ENCODE data around the gene SIRT7. TPM values are rescaled to one million over a fixed set of nuclear protein-coding genes. Genes with fewer than 3 reads are reported as not detected.

SIRT7 gene
- total and polyA plus RNA-seq, 4 donors: 5.8 to 24.2 (median 15.4) TPM

GRCh38 chr17:81932333-81932983 is 14.5 kb upstream of the SIRT7 start:
- no peak overlapping the region for H3K4me3 ChIP-seq (ENCODE audit: low read depth, low read length)

GRCh38 chr17:81931557-81932332 is 13.8 kb upstream of the SIRT7 start:
- no peak for DNase-seq (ENCODE audit: low read depth in 4 of 6, low spot score in 6 of 6)
- Histone ChIP-seq H3K4me3 (ENCODE audit: low read depth, low read length) (no peak overlapping the region), H3K27ac (ENCODE audit: low read depth, low read length) (no peak overlapping the region), H3K9me3 (ENCODE audit: control insufficient read depth, insufficient read depth, low read length) (no peaks in the 10 kb centered on the region), H3K27me3 (ENCODE audit: control insufficient read depth, insufficient read depth, low read length) (no peaks in the 10 kb centered on the region), H3K36me3 (ENCODE audit: control insufficient read depth, insufficient read depth, low read length) (peaks cover 55% of the 10 kb centered on the region), H3K4me1 (ENCODE audit: control insufficient read depth, insufficient read depth, low read length) (peaks cover 47% of the 10 kb centered on the region)
- 48% methylated on average over 9 of the region's 15 CpGs for WGBS (ENCODE audit: insufficient coverage)

More at GRCh38 chr17:81932333-81932983, 14.5 kb upstream of the SIRT7 start:
- Histone ChIP-seq H3K27ac (ENCODE audit: low read depth, low read length) (no peak overlapping the region), H3K4me1 (ENCODE audit: control insufficient read depth, insufficient read depth, low read length) (peaks cover 51% of the 10 kb centered on the region), H3K27me3 (ENCODE audit: control insufficient read depth, insufficient read depth, low read length) (no peaks in the 10 kb centered on the region), H3K9me3 (ENCODE audit: control insufficient read depth, insufficient read depth, low read length) (no peaks in the 10 kb centered on the region), H3K36me3 (ENCODE audit: control insufficient read depth, insufficient read depth, low read length) (peaks cover 55% of the 10 kb centered on the region)
- 91% methylated on average over 9 of the region's 9 CpGs for WGBS (ENCODE audit: insufficient coverage)
- DNase-seq (ENCODE audit: low read depth in 4 of 6, low spot score in 6 of 6): no peak

GRCh38 chr17:81931189-81931556 is 13.2 kb upstream of the SIRT7 start:
- H3K4me3 ChIP-seq (ENCODE audit: low read depth, low read length): no peak overlapping the region
- H3K27ac ChIP-seq (ENCODE audit: low read depth, low read length): no peak overlapping the region
- no peak for DNase-seq (ENCODE audit: low read depth in 4 of 6, low spot score in 6 of 6)
- no peaks in the 10 kb centered on the region for H3K27me3 ChIP-seq (ENCODE audit: control insufficient read depth, insufficient read depth, low read length)
- H3K4me1 ChIP-seq (ENCODE audit: control insufficient read depth, insufficient read depth, low read length): peaks cover 47% of the 10 kb centered on the region
- H3K9me3 ChIP-seq (ENCODE audit: control insufficient read depth, insufficient read depth, low read length): no peaks in the 10 kb centered on the region
- peaks cover 55% of the 10 kb centered on the region for H3K36me3 ChIP-seq (ENCODE audit: control insufficient read depth, insufficient read depth, low read length)
- WGBS (ENCODE audit: insufficient coverage): 81% methylated on average over 12 of the region's 13 CpGs

GRCh38 chr17:81930142-81931125 is 12.5 kb upstream of the SIRT7 start:
- H3K9me3 ChIP-seq (ENCODE audit: control insufficient read depth, insufficient read depth, low read length): no peaks in the 10 kb centered on the region
- no peak overlapping the region for H3K4me3 ChIP-seq (ENCODE audit: low read depth, low read length)
- no peak overlapping the region for H3K27ac ChIP-seq (ENCODE audit: low read depth, low read length)
- no peak for DNase-seq (ENCODE audit: low read depth in 4 of 6, low spot score in 6 of 6)
- H3K36me3 ChIP-seq (ENCODE audit: control insufficient read depth, insufficient read depth, low read length): peaks cover 51% of the 10 kb centered on the region
- peaks cover 47% of the 10 kb centered on the region for H3K4me1 ChIP-seq (ENCODE audit: control insufficient read depth, insufficient read depth, low read length)
- no peaks in the 10 kb centered on the region for H3K27me3 ChIP-seq (ENCODE audit: control insufficient read depth, insufficient read depth, low read length)
- 56% methylated on average over 14 of the region's 20 CpGs for WGBS (ENCODE audit: insufficient coverage)

GRCh38 chr17:81929253-81930141 is 11.5 kb upstream of the SIRT7 start:
- Histone ChIP-seq H3K4me1 (ENCODE audit: control insufficient read depth, insufficient read depth, low read length) (peaks cover 54% of the 10 kb centered on the region), H3K36me3 (ENCODE audit: control insufficient read depth, insufficient read depth, low read length) (peaks cover 46% of the 10 kb centered on the region), H3K27me3 (ENCODE audit: control insufficient read depth, insufficient read depth, low read length) (no peaks in the 10 kb centered on the region), H3K27ac (ENCODE audit: low read depth, low read length) (no peak overlapping the region), H3K4me3 (ENCODE audit: low read depth, low read length) (no peak overlapping the region), H3K9me3 (ENCODE audit: control insufficient read depth, insufficient read depth, low read length) (no peaks in the 10 kb centered on the region)
- no peak for DNase-seq (ENCODE audit: low read depth in 4 of 6, low spot score in 6 of 6)
- WGBS (ENCODE audit: insufficient coverage): 89% methylated on average over 27 of the region's 31 CpGs

- no peak overlapping the region for H3K27ac ChIP-seq (ENCODE audit: low read depth, low read length)
- peak overlapping the region; percentile 45 for H3K4me3 ChIP-seq (ENCODE audit: low read depth, low read length)
- no peaks in the 10 kb centered on the region for H3K9me3 ChIP-seq (ENCODE audit: control insufficient read depth, insufficient read depth, low read length)
- peaks cover 62% of the 10 kb centered on the region for H3K4me1 ChIP-seq (ENCODE audit: control insufficient read depth, insufficient read depth, low read length)
- no peak for DNase-seq (ENCODE audit: low read depth in 4 of 6, low spot score in 6 of 6)
- WGBS (ENCODE audit: insufficient coverage): 10% methylated on average over 44 of the region's 44 CpGs
- peaks cover 39% of the 10 kb centered on the region for H3K36me3 ChIP-seq (ENCODE audit: control insufficient read depth, insufficient read depth, low read length)
- H3K27me3 ChIP-seq (ENCODE audit: control insufficient read depth, insufficient read depth, low read length): no peaks in the 10 kb centered on the region
Observed at GRCh38 chr17:81928544-81929252, 10.7 kb upstream of the SIRT7 start.

GRCh38 chr17:81927653-81928543 is 9.9 kb upstream of the SIRT7 start, which contains the start of gene MAFG:
TSS of gene MAFG (minus strand) at chr17:81927735. CDS start at chr17:81923185, 4,550 bp downstream.
- no peaks in the 10 kb centered on the region for H3K9me3 ChIP-seq (ENCODE audit: control insufficient read depth, insufficient read depth, low read length)
- H3K27ac ChIP-seq (ENCODE audit: low read depth, low read length): peak within 1 kb of the TSS; percentile 78
- peaks cover 39% of the 10 kb centered on the region for H3K36me3 ChIP-seq (ENCODE audit: control insufficient read depth, insufficient read depth, low read length)
- H3K27me3 ChIP-seq (ENCODE audit: control insufficient read depth, insufficient read depth, low read length): no peaks in the 10 kb centered on the region
- peaks cover 67% of the 10 kb centered on the region for H3K4me1 ChIP-seq (ENCODE audit: control insufficient read depth, insufficient read depth, low read length)
- under 1% methylated on average over 94 of the region's 98 CpGs for WGBS (ENCODE audit: insufficient coverage)
- DNase-seq (ENCODE audit: low read depth in 4 of 6, low spot score in 6 of 6): peak; percentile 91 to 99 (median 97)
- peak within 1 kb of the TSS; percentile 68 for H3K4me3 ChIP-seq (ENCODE audit: low read depth, low read length)

All from spinal cord (tissue), 10 donors.